Stimulated activated CD8-positive, alpha-beta memory T cell treated with anti-CD3 and anti-CD28 coated beads, Interleukin-12 subunit alpha, Interleukin-12 subunit beta, amount 100 ng/mL, for 24 hours (primary cell): ENCODE data around the gene MS4A10.

Experiments
- DNase-seq: peaks from one replicate; pipeline ENCODE4 v3.0.0-alpha.2; 2020; ENCODE audit errors: extremely low read depth

MS4A10 gene

DNA sequence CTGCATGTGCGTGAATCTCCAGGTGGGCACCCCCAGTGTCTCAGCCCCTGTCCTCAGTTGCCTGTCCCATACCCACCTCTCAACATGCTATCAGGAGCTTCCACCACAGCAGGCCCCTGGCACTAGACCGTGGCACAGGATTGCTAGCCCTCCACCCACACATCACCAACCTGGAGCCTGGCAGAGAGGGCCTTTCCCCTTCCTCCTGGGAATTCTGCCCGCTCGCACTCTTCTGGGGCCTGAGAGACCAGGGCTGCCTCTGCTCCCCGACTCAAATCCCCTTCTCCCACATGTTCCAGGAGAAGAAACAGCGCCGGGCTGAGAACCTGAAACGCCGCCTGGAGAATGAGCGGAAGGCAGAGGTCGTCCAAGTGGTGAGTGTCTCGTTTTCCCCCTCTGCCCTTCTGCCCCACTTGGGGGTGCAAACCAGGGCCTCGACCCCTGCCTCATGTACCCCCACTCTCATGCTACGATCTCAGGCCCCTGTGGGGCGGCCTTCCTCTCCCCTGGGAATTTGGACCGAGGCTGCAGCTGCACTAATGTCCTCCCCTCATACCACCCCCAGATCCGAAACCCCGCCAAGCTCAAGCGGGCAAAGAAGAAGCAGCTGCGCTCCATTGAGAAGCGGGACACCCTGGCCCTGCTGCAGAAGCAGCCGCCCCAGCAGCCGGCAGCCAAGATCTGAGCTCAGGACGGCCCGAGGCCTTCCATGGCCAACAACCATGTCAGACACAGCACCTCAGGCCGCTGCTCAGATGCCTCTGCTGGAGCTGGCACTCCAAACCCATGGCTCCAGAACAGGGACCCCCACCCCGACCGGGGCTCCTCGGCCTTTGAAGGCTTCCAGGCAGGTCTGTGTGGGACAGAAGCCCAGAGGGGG is 64.7 kb downstream of the MS4A10 start:
- no peak for DNase-seq
